ENCODE measurements around the gene ASB2.

DNA sequence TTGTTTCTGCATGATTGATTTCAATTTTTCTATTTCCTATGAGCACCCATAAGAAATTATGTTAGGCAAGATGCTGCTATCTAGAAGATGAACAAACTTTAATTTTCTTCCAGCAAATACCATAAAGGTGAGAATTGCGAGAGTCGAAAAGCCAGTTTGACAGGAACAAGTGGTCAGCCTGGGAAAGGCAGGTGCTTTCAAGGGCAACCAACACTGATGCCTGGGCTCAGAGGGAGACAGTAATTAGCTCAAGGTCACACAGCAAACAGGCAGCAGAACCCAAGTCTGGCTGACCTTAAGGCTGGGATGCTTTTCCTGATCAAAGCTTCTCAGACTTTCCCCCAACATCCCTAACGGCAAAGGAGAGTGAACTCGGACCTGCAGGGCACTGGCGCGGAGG, 43.0 kb upstream of the ASB2 start:
- TF ChIP-seq, protein P1, sequence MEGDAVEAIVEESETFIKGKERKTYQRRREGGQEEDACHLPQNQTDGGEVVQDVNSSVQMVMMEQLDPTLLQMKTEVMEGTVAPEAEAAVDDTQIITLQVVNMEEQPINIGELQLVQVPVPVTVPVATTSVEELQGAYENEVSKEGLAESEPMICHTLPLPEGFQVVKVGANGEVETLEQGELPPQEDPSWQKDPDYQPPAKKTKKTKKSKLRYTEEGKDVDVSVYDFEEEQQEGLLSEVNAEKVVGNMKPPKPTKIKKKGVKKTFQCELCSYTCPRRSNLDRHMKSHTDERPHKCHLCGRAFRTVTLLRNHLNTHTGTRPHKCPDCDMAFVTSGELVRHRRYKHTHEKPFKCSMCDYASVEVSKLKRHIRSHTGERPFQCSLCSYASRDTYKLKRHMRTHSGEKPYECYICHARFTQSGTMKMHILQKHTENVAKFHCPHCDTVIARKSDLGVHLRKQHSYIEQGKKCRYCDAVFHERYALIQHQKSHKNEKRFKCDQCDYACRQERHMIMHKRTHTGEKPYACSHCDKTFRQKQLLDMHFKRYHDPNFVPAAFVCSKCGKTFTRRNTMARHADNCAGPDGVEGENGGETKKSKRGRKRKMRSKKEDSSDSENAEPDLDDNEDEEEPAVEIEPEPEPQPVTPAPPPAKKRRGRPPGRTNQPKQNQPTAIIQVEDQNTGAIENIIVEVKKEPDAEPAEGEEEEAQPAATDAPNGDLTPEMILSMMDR (conservative IDR thresholded peaks at IDR 0.05; ENCODE audit: low read depth, low read length) = no peak
- TF ChIP-seq RFX5 (IDR thresholded peaks at IDR 0.05; ENCODE audit: low read depth, low read length) (no peak), CEBPB (IDR thresholded peaks at IDR 0.05; ENCODE audit: low read depth, low read length) (no peak), MAFK (IDR thresholded peaks at IDR 0.05; ENCODE audit: low read depth, low read length) (no peak), POLR2A (IDR thresholded peaks at IDR 0.05; ENCODE audit: low read depth, low read length) (no peak), FOS (IDR thresholded peaks at IDR 0.05; ENCODE audit: low read depth, low read length) (no peak)

All from IMR-90 (cell line).